ENCODE measurements around the gene SEC31B.
A peak's percentile ranks its signal among the peaks of the same experiment; 100 is the strongest.

SEC31B gene

GRCh38 chr10:100501423-100501822 is 18.2 kb downstream of the SEC31B start:
- DNase-seq (ENCODE audit: low spot score) = no peak

- DNase-seq (ENCODE audit: low spot score) = no peak
Observed at GRCh38 chr10:100498059-100498458, 21.6 kb downstream of the SEC31B start.

DNA sequence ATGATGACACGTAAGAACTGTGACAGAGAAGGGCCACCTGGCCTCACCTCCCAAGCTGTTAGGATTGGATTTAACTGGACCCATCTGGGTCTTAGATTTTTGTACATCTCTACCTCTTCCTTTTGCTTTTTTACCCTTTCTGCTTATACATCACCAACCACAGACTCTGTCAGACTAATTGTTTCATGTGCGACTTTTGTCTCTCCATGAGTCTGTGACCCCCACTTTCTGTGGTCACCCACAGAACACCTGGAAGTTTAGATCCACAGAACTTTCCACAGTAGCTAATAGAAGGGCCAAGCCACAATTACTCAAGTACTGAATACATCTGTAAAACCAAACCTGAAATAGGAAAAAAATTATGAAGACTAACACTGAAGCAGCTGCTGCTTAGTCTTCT is 23.1 kb downstream of the SEC31B start:
- DNase-seq (ENCODE audit: low spot score) = no peak

DNA sequence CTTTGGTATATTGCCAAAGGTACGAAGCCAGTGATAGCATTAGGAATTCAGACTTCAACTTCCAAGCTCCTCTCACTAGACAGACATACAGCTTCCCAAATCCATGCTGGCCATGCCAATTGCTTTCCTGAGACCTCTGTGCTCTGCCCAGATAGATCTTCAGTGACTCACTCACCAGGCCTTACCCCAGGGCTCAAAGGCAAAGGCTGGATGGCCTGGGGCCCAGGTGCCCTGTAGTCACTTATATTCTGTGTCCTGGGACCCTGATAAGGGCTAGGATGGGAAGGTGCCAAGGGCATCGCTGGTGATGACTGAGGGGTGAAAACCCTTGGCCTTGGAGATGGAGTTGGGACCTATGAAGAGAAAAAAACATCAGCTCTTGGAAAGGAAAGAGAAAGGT is 29.1 kb downstream of the SEC31B start:
- no peak for DNase-seq (ENCODE audit: low spot score)

DNA sequence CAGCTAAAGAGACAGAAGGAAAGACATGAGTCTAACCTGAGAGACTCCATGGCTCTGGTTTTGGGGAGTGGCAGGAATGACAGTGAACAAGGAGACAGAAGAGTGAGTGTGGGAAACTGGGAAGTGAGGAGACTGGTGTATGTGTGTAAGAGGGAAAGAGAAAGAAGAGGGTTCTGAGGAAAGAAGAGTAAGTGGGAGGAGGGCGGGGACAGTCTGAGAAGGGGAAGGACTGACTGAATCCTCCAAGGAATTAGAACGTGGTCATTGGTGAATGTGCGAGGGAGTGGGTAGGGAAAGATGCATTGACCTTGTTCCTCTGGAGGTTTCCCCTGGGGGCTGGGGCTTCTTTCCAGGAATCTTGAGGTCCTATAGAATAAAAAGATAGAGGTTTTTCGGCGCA is 30.3 kb downstream of the SEC31B start:
- DNase-seq (ENCODE audit: low spot score) = no peak

- no peak for DNase-seq (ENCODE audit: low spot score)
Observed at GRCh38 chr10:100487529-100487928, 32.1 kb downstream of the SEC31B start.

GRCh38 chr10:100485801-100486495 is 33.7 kb downstream of the SEC31B start:
- no peak for DNase-seq (ENCODE audit: low spot score)

DNA sequence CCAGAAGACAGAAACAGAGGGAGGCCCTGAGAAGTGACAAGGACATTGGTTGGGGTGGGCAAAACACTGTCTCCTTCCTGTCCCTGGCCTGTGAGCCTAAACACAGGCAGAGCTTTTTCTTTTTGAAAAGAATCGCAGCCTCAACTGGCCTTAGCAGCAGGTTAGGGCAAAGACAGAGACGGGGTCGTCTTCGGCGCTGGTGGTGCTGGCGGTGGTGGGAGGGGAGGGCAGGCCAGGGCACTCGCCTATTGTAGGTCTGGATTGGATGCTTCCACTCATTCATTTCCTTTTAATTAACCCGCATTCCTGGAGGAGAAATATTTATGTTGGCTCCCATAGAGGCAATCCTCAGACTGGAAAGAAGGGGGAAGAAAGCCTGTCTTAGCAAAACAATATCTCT is 34.3 kb downstream of the SEC31B start:
- DNase-seq (ENCODE audit: low spot score) = no peak

DNA sequence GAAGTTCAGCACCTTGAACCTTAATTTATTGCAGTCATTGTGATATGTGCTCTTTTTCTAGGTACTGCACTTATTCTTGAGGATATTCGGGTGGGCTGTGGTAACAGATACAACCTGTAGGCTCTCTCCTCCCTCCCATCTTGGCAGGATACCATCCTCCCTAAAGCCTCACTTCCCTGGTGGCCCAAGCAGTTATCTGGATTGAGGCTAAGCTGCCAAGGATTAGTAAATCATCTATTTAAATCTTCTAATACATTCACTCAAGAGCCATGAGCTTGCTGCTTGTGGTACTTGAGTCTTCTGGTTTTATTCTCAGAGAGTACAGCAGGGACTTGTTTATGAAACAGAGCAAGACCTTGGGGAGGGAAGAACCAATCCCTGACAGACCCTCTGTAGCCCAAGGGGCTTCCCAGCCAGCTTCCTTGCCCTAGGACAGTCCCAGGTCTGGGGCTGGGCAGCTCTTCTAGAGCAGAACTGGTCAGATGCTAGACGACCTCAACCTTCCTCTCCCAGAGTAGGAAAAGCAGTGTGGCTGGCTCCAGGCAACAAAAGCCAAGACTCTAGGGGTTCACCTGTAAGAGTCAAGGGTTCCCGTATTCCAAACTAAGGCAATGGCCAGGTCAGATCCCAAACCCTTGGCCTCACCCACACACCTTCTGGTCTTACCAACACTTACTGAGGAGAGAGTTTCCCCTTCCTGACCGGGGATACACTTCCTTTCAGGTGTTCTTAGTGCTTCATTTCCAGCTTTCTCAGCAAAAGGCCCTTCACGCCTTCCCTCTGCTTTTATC is 35.6 kb downstream of the SEC31B start:
- no peak for DNase-seq (ENCODE audit: low spot score)

DNA sequence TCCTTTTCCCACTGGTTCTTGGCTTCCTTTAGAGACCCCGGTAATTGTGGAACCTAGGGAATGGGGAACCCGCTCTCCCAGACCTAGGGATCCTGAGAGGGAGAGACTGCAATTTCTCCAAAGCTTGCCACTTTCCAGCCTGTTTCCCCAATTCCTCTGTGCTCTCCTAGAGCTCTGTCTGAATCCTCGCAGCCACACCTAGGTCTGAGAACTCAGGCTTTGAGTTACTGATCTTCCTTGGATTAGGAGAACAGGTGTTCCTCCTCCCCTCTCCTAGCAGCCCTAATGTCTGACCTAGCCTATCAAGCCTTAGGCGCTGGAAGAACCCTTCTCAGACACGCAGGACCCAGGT is 36.9 kb downstream of the SEC31B start:
- DNase-seq (ENCODE audit: low spot score) = no peak

DNA sequence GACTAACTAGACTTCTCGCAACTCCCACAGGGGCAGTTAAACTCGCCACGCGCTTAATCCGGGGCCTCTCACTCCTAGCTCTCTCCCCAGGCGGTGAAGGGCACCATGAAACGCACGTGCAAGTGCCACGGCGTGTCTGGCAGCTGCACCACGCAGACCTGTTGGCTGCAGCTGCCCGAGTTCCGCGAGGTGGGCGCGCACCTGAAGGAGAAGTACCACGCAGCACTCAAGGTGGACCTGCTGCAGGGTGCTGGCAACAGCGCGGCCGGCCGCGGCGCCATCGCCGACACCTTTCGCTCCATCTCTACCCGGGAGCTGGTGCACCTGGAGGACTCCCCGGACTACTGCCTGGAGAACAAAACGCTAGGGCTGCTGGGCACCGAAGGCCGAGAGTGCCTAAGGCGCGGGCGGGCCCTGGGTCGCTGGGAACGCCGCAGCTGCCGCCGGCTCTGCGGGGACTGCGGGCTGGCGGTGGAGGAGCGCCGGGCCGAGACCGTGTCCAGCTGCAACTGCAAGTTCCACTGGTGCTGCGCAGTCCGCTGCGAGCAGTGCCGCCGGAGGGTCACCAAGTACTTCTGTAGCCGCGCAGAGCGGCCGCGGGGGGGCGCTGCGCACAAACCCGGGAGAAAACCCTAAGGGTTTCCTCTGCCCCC is 37.4 kb downstream of the SEC31B start:
- peak; percentile 88 for DNase-seq (ENCODE audit: low spot score)

GRCh38 chr10:100481462-100482081 is 38.1 kb downstream of the SEC31B start:
- peak; percentile 92 for DNase-seq (ENCODE audit: low spot score)

- DNase-seq (ENCODE audit: low spot score) = no peak
Observed at GRCh38 chr10:100480002-100480401, 39.7 kb downstream of the SEC31B start.

- no peak for DNase-seq (ENCODE audit: low spot score)
Observed at GRCh38 chr10:100479037-100479436, 40.6 kb downstream of the SEC31B start.

DNA sequence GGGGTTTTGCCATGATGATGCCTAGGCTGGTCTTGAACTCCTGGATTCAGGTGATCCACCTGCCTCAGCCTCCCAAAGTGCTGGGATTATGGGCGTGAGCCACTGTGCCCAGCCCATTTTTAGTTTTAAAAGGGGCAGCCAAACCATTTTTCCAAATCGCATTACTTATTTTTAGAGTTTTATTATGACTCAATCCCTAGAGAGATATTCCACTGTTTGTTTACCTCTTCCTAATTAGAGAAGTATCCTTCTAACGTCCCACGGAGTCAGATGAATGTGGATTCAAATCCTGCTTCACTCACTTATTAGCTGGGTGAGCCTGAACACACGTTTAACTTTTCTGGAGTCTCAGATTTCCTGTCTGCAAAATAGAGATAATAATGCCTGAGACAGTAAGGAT is 41.7 kb downstream of the SEC31B start:
- no peak for DNase-seq (ENCODE audit: low spot score)

GRCh38 chr10:100470367-100470766 is 49.3 kb downstream of the SEC31B start:
- no peak for DNase-seq (ENCODE audit: low spot score)

DNA sequence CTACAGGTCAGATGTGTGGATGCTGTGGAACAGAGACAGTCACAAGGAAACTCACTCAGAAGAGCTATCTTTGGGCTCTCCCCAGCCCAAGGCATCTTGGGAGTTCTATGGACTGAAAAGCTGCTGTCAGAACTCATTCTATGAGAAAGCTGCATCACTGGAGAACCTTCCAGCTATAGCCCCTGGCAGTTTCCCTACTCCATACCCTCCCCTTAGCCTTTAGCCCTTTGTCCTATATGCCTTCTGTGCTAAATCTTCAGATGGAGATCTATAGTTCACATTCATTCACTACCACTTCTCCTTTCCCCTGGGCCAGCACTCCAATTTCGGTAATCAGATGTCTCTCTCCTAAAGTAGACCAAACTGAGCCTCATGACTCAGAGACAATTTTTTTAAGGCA is 49.9 kb downstream of the SEC31B start:
- DNase-seq (ENCODE audit: low spot score) = no peak

- no peak for DNase-seq (ENCODE audit: low spot score)
Observed at GRCh38 chr10:100468978-100469377, 50.7 kb downstream of the SEC31B start.

- no peak for DNase-seq (ENCODE audit: low spot score)
Observed at GRCh38 chr10:100468322-100468721, 51.3 kb downstream of the SEC31B start.

DNA sequence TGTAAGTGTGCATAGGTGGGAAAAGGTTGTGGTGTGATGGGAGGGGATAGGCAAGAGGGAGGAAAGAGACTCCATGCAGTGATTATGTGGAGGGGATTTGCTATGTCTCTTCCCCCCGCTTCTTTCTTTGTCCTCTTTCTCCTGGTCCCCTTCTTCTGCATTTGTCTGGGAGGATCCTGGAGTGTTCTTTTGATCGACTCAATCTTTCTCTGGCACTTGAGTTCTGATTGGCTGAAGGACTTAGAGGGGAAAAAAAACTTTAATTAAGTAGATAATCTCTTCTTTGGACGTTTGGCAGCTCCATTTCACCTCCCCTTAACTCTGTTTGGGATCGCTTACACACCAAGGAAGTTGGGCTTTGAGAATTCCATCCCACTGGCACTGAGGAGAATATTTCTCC is 57.0 kb downstream of the SEC31B start, which contains the start of gene WNT8B:
WNT8B (plus strand) TSS at position 301 of the 400 bp plus-strand sequence. CDS start 160 bp downstream, outside the sequence.
- DNase-seq (ENCODE audit: low spot score) = no peak

- DNase-seq (ENCODE audit: low spot score) = no peak
Observed at GRCh38 chr10:100448951-100449350, 70.7 kb downstream of the SEC31B start.

GRCh38 chr10:100447663-100448062 is 72.0 kb downstream of the SEC31B start:
- DNase-seq (ENCODE audit: low spot score) = no peak
